DMS 273 treated with DMSO at 0.1 percent for 48 hours (cell line): ENCODE measurements around the gene MAPRE2.

Experiments used
- DNase-seq: peaks from one replicate; lab custom pipeline; 2025; lab: John Stamatoyannopoulos, UW

The MAPRE2 gene

GRCh38 chr18:35183886-35184285 lies 142.7 kb downstream of the MAPRE2 start:
- no peak for DNase-seq

DNA sequence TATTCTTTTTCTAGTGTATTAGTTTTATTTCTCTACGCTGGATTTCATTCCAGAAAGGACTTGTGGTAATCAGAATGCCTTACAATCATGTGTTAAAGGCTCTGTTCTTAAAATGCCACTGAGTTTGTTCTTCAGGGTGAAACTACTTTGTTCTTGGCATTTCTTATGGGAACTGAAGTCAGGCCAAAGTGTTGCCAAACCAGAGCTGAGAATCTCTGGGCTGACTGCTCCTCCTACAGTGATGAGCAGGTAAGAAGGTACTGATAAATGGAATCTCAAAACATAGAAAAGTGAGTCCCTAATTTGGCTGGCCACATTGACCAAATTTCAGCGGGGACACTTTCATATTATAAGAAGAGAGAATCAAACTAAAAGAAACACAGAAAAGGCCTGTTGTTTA lies 144.6 kb downstream of the MAPRE2 start:
- no peak for DNase-seq

GRCh38 chr18:35186291-35187034 lies 145.2 kb downstream of the MAPRE2 start:
- DNase-seq: no peak

DNA sequence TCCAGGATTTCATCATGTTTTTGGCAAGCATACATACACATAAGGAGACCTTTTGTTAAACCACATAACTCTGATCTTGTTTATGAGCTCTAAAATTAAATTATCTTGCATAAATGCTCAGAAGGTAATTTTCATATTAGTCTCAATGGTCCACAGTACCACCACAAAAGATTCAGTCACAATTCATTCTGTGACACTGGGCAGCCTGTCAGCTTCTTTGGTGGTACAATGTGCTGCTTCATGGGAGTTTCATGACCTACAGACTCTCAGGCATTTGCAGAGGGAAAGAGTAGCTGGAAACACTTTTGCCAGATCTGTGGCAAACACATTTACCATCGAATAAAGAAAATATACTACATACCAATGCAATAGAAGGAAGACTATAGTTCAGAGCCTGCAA lies 148.3 kb downstream of the MAPRE2 start:
- DNase-seq: no peak

DNA sequence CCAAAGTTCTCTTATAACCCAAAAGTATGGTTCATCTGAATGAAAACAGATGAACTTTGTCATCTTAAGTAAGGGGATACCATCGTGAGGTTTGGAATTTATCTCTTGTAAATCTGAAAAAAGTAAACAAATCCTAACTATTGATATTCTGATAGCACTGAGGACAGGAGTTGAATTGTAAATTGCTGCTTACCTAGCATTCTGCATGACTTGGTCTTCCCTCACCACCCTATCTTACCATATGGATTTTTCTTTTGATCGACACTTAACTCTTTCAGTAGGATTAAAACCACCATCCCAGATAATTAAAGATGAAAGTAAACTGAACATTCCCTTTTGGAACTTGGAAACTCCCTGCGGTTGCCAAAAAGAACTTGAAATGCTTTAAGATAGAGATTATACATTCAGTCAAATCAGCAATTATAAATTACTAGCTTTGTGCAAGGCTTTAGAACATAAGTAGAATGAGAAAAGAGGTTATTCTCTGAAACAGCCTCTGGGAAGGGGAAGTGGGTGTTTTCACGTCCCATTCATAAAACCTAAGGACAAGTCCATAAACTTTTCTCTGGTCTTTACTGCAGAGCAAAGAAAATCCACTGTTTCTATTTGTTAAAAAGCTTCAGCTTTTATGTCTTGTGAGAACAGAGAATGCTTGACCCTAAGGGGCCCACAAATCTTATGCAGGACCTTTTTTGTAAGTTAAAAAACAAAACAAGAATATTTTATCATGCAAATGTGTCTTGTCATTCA lies 149.9 kb downstream of the MAPRE2 start:
- no peak for DNase-seq

- no peak for DNase-seq
Measured at GRCh38 chr18:35191698-35192025, 150.4 kb downstream of the MAPRE2 start.

GRCh38 chr18:35192415-35192814 lies 151.2 kb downstream of the MAPRE2 start:
- DNase-seq: no peak
